ENCODE data around the gene PTPRZ1. TPM values are rescaled to one million over a fixed set of nuclear protein-coding genes. Genes with fewer than 3 reads are reported as not detected.

PTPRZ1 gene
- polyA plus RNA-seq, 2 of the 4 experiments (the other 2 are of a cell fraction): not detected

GRCh38 chr7:121931149-121931902 is 58.4 kb downstream of the PTPRZ1 start (continued):
- TF ChIP-seq, protein P1, sequence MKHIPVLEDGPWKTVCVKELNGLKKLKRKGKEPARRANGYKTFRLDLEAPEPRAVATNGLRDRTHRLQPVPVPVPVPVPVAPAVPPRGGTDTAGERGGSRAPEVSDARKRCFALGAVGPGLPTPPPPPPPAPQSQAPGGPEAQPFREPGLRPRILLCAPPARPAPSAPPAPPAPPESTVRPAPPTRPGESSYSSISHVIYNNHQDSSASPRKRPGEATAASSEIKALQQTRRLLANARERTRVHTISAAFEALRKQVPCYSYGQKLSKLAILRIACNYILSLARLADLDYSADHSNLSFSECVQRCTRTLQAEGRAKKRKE (CRISPR knock-in tag; IDR thresholded peaks at IDR 0.05; ENCODE audit: low read depth): no peak

DNA sequence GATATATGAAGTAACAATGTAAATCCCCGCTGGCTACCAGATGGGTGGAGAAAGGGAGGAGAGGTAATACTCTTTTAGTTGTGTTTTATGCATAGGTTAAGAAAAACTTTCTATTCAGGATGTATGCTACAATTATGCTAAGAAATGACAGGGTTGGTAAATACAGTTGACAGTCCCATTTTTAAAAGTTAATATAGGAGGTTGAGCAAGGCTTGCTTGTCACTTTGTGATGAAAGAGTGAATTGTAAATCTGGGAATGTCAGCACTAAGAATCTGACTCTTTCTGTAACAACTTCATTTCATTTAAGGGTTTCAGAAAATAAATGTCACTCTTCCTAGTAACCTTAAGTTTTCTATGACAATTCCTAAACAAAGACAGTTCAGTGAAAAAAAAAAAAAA is 59.8 kb downstream of the PTPRZ1 start:
- FAIRE-seq: no peak
- CTCF ChIA-PET: no interaction called here
- WGBS (ENCODE audit: missing lambda C conversion rate): 27% methylated on average over 1 of the region's 1 CpG

DNA sequence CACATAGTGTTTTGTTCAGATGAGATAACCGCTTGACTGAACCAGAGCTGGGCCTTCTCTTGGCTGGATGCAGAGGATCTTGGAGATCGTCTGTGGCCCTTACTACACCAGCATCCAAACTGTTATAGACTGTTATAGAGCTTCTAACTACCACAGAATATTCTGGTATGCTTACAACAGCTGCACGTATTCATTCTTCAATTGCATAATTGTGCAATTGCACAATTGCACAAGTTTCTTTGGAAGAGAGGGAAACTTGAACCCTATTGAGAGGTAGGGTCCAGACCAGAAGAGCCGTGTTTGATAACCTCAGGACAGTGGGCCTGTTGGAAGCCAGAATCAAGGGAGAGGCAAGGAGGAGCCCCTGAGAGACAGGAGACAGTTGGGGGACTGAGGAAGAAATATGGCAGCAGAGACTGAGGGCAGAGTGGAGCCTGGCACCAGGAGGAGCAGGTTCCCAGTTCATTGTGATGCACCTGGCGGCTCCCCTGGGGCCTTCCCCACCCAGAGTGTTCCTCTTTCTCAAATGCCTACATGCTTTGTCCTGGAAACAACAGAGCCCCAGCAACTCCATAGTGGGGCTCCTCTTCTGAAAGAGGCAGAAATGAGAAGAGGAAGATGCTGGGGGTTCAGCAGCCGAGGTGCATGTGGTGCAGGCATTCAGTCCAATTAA is 64.1 kb downstream of the PTPRZ1 start:
- no peak for TF ChIP-seq CBX2 (IDR thresholded peaks at IDR 0.05; ENCODE audit: borderline replicate concordance, low read depth)
- TF ChIP-seq SMC3 (IDR thresholded peaks at IDR 0.05): no peak
- no peak for TF ChIP-seq BHLHE40 (IDR thresholded peaks at IDR 0.05; ENCODE audit: low read depth, low read length)
- TF ChIP-seq, protein P2, sequence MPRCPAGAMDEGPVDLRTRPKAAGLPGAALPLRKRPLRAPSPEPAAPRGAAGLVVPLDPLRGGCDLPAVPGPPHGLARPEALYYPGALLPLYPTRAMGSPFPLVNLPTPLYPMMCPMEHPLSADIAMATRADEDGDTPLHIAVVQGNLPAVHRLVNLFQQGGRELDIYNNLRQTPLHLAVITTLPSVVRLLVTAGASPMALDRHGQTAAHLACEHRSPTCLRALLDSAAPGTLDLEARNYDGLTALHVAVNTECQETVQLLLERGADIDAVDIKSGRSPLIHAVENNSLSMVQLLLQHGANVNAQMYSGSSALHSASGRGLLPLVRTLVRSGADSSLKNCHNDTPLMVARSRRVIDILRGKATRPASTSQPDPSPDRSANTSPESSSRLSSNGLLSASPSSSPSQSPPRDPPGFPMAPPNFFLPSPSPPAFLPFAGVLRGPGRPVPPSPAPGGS (IDR thresholded peaks at IDR 0.05): no peak
- Histone ChIP-seq H3K4me1 (no peaks in the 10 kb centered on the region), H3K4me3 (no peak overlapping the region), H3K4me2 (no peak overlapping the region), H3K9me3 (no peaks in the 10 kb centered on the region), H3K27ac (no peak overlapping the region)
- DNase-seq (ENCODE audit: low read depth in 1 of 2, low spot score in 1 of 2) (no peak), ATAC-seq (no peak), FAIRE-seq (no peak)
- ChIA-PET CTCF (no interaction called here), POLR2A (no interaction called here)
- WGBS (ENCODE audit: missing lambda C conversion rate): 36% methylated on average over 6 of the region's 6 CpGs

More for the DNA sequence above, 59.8 kb downstream of the PTPRZ1 start:
- Histone ChIP-seq H3K4me3 (no peak overlapping the region), H3K4me2 (no peak overlapping the region), H3K4me1 (no peaks in the 10 kb centered on the region), H3K9me3 (no peaks in the 10 kb centered on the region), H3K27ac (no peak overlapping the region)
- no peak for DNase-seq (ENCODE audit: low read depth in 1 of 2, low spot score in 1 of 2)
- TF ChIP-seq HOXB5 (CRISPR knock-in tag; IDR thresholded peaks at IDR 0.05) (no peak), POLR2AphosphoS2 (conservative IDR thresholded peaks at IDR 0.05; ENCODE audit: low read length) (no peak), E2F6 (IDR thresholded peaks at IDR 0.05; ENCODE audit: borderline replicate concordance, low read depth) (no peak), GATA3 (IDR thresholded peaks at IDR 0.05; ENCODE audit: borderline replicate concordance) (no peak), NFE2L2 (conservative IDR thresholded peaks at IDR 0.05; ENCODE audit: low read length) (no peak), RNF2 (IDR thresholded peaks at IDR 0.05; ENCODE audit: borderline replicate concordance, low read depth) (no peak), EHMT2 (IDR thresholded peaks at IDR 0.05; ENCODE audit: low read depth) (no peak), JUN (IDR thresholded peaks at IDR 0.05) (no peak), MAZ (IDR thresholded peaks at IDR 0.05; ENCODE audit: borderline replicate concordance, low read depth, low read length) (no peak)
- TF ChIP-seq, protein P1 (CRISPR knock-in tag; IDR thresholded peaks at IDR 0.05; ENCODE audit: low read depth): no peak
- POLR2A ChIA-PET: no interaction called here
- no peak for ATAC-seq

GRCh38 chr7:121938429-121938996 is 65.6 kb downstream of the PTPRZ1 start:
- FAIRE-seq (no peak), ATAC-seq (no peak), DNase-seq (ENCODE audit: low read depth in 1 of 2, low spot score in 1 of 2) (no peak)
- Histone ChIP-seq H3K9me3 (no peaks in the 10 kb centered on the region), H3K27ac (no peak overlapping the region), H3K4me2 (no peak overlapping the region), H3K4me1 (no peaks in the 10 kb centered on the region), H3K4me3 (no peak overlapping the region)
- POLR2A ChIA-PET: no interaction called here
- 4% methylated on average over 4 of the region's 4 CpGs for WGBS (ENCODE audit: missing lambda C conversion rate)
- CTCF ChIA-PET: interaction anchor here (1.2 kb wide), 1 partner anchor 19 kb away, joined by 4 read pairs; no protein-coding TSS in a partner anchor
- no peak for TF ChIP-seq CHD2 (IDR thresholded peaks at IDR 0.05; ENCODE audit: low read length, partially characterized antibody)
- no peak for TF ChIP-seq JUNB (IDR thresholded peaks at IDR 0.05)
- TF ChIP-seq, protein P3, sequence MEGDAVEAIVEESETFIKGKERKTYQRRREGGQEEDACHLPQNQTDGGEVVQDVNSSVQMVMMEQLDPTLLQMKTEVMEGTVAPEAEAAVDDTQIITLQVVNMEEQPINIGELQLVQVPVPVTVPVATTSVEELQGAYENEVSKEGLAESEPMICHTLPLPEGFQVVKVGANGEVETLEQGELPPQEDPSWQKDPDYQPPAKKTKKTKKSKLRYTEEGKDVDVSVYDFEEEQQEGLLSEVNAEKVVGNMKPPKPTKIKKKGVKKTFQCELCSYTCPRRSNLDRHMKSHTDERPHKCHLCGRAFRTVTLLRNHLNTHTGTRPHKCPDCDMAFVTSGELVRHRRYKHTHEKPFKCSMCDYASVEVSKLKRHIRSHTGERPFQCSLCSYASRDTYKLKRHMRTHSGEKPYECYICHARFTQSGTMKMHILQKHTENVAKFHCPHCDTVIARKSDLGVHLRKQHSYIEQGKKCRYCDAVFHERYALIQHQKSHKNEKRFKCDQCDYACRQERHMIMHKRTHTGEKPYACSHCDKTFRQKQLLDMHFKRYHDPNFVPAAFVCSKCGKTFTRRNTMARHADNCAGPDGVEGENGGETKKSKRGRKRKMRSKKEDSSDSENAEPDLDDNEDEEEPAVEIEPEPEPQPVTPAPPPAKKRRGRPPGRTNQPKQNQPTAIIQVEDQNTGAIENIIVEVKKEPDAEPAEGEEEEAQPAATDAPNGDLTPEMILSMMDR (IDR thresholded peaks at IDR 0.05): no peak
- TF ChIP-seq NPAS2 (CRISPR knock-in tag; IDR thresholded peaks at IDR 0.05; ENCODE audit: borderline replicate concordance): no peak
- no peak for TF ChIP-seq NR3C1 (IDR thresholded peaks at IDR 0.05)
- TF ChIP-seq RAD21 (conservative IDR thresholded peaks at IDR 0.05 in 1 of 2, IDR thresholded peaks at IDR 0.05 in 1 of 2): no peak
- no peak for TF ChIP-seq BHLHE40 (IDR thresholded peaks at IDR 0.05; ENCODE audit: low read depth, low read length)
- TF ChIP-seq KDM5A (IDR thresholded peaks at IDR 0.05): no peak
- TF ChIP-seq RCOR1 (IDR thresholded peaks at IDR 0.05; ENCODE audit: low read depth, low read length): no peak
- TF ChIP-seq SREBF2 (IDR thresholded peaks at IDR 0.05): no peak
